ENCODE results near the gene SNTA1. TPM values are rescaled to one million over a fixed set of nuclear protein-coding genes. Genes with fewer than 3 reads are reported as not detected.

Gene SNTA1
- total and polyA plus RNA-seq, 2 of the 13 experiments (the other 11 are each of a cell fraction or from before 2014, with no cell fraction given) = 16.4 to 18.3 TPM

GRCh38 chr20:33443006-33443511 is 504 bp downstream of the SNTA1 start (continued):
- no peak for TF ChIP-seq ZSCAN5A (CRISPR knock-in tag; IDR thresholded peaks at IDR 0.05; ENCODE audit: borderline replicate concordance)
- no peak for TF ChIP-seq SRSF9 (IDR thresholded peaks at IDR 0.05; ENCODE audit: borderline replicate concordance, insufficient read depth, low read depth, low read length, poor library complexity, severe bottlenecking)
- no peak; the same call in 1 of the 2 replicates for TF ChIP-seq ZBTB34 (CRISPR knock-in tag; IDR thresholded peaks at IDR 0.05)
- TF ChIP-seq TAF15 (IDR thresholded peaks at IDR 0.05; ENCODE audit: low read depth, low read length, poor library complexity, severe bottlenecking) = no peak
- TF ChIP-seq TCF7 (IDR thresholded peaks at IDR 0.05; ENCODE audit: low read depth) = no peak
- no peak; the same call in 1 of the 2 replicates for TF ChIP-seq ZGPAT (CRISPR knock-in tag; IDR thresholded peaks at IDR 0.05)
- no peak for TF ChIP-seq ZBTB40 (IDR thresholded peaks at IDR 0.05)
- no peak for TF ChIP-seq ZBTB40 (CRISPR knock-in tag; IDR thresholded peaks at IDR 0.05)
- no peak for TF ChIP-seq RBAK (CRISPR knock-in tag; IDR thresholded peaks at IDR 0.05)
- TF ChIP-seq EHMT2 (IDR thresholded peaks at IDR 0.05; ENCODE audit: borderline replicate concordance, low read depth, low read length) = no peak
- no peak for TF ChIP-seq ELF3 (CRISPR knock-in tag; IDR thresholded peaks at IDR 0.05)
- TF ChIP-seq ZNF547 (CRISPR knock-in tag; IDR thresholded peaks at IDR 0.05) = no peak
- TF ChIP-seq CREM (IDR thresholded peaks at IDR 0.05) = no peak
- TF ChIP-seq CREM (CRISPR knock-in tag; IDR thresholded peaks at IDR 0.05) = no peak
- TF ChIP-seq ATAD3A (CRISPR knock-in tag; IDR thresholded peaks at IDR 0.05) = no peak
- TF ChIP-seq PCBP1 (IDR thresholded peaks at IDR 0.05; ENCODE audit: borderline replicate concordance, low read depth, low read length) = no peak
- no peak for TF ChIP-seq ZNF382 (CRISPR knock-in tag; IDR thresholded peaks at IDR 0.05; ENCODE audit: borderline replicate concordance)
